GM12891 (cell line): Measurements from ENCODE around the gene ARMC12.

Experiments used
- DNase-seq: peaks from one replicate; pipeline ENCODE4 v3.0.0; 2011; ENCODE audit warnings: low spot score; ENCODE audit not compliant: insufficient read length
- FAIRE-seq: peaks from 2 replicates; lab custom pipeline; 2011; peaks lifted over from hg19 to GRCh38; lab: Jason Lieb, UNC
- PAX5 ChIP-seq: IDR thresholded peaks from 2 replicates; pipeline ENCODE4 v1.6.1; 2011; ENCODE audit warnings: low read length, moderate library complexity, mild to moderate bottlenecking; ENCODE audit not compliant: insufficient read depth, severe bottlenecking
- POLR2A ChIP-seq: IDR thresholded peaks from 2 replicates; pipeline ENCODE4 v1.6.1; 2011; ENCODE audit warnings: low read depth, low read length, control low read depth
- POLR2AphosphoS5 ChIP-seq: IDR thresholded peaks from 2 replicates; pipeline ENCODE4 v1.6.1; 2011; ENCODE audit warnings: low read depth, low read length, control low read depth
- POU2F2 ChIP-seq: IDR thresholded peaks from 2 replicates; pipeline ENCODE4 v1.6.1; 2011; ENCODE audit warnings: low read depth, mild to moderate bottlenecking, control low read depth, low read length, moderate library complexity
- SPI1 ChIP-seq: IDR thresholded peaks from 2 replicates; pipeline ENCODE4 v1.6.1; 2011; ENCODE audit warnings: low read depth, low read length, control low read depth
- TAF1 ChIP-seq: IDR thresholded peaks from 2 replicates; pipeline ENCODE4 v1.6.1; 2011; ENCODE audit warnings: low read depth, low read length, control low read depth

ARMC12 gene

GRCh38 chr6:35706468-35706867, 30.4 kb upstream of the ARMC12 start:
- TF ChIP-seq TAF1 (no peak), SPI1 (no peak), PAX5 (no peak), POLR2A (no peak), POLR2AphosphoS5 (no peak), POU2F2 (no peak)
- FAIRE-seq, result no peak
- no peak for DNase-seq

GRCh38 chr6:35707714-35708407, 29.0 kb upstream of the ARMC12 start:
- DNase-seq, result no peak
- no peak for FAIRE-seq
- TF ChIP-seq PAX5 (no peak), SPI1 (no peak), TAF1 (no peak), POLR2A (no peak), POU2F2 (no peak), POLR2AphosphoS5 (no peak)

GRCh38 chr6:35708585-35708984, 28.2 kb upstream of the ARMC12 start:
- FAIRE-seq, result no peak
- no peak for TF ChIP-seq SPI1
- TF ChIP-seq TAF1, result no peak
- no peak for TF ChIP-seq POU2F2
- no peak for TF ChIP-seq POLR2AphosphoS5
- no peak for TF ChIP-seq POLR2A
- TF ChIP-seq PAX5, result no peak

GRCh38 chr6:35710241-35710847, 26.5 kb upstream of the ARMC12 start:
- no peak for FAIRE-seq
- no peak for DNase-seq
- TF ChIP-seq POLR2A, result no peak
- TF ChIP-seq PAX5, result no peak
- TF ChIP-seq POLR2AphosphoS5, result no peak
- no peak for TF ChIP-seq POU2F2
- TF ChIP-seq TAF1, result no peak
- TF ChIP-seq SPI1, result no peak

More at GRCh38 chr6:35708585-35708984, 28.2 kb upstream of the ARMC12 start:
- no peak for DNase-seq

GRCh38 chr6:35711731-35712130, 25.1 kb upstream of the ARMC12 start:
- FAIRE-seq, result peak; percentile 28
- DNase-seq, result no peak
- TF ChIP-seq TAF1 (no peak), SPI1 (no peak)

- no peak for DNase-seq
- no peak for FAIRE-seq
- TF ChIP-seq POLR2A (no peak), POU2F2 (no peak), PAX5 (no peak), TAF1 (no peak), SPI1 (no peak), POLR2AphosphoS5 (no peak)
Observed at GRCh38 chr6:35713006-35713767, 23.6 kb upstream of the ARMC12 start.

- FAIRE-seq (no peak), DNase-seq (no peak)
- no peak for TF ChIP-seq PAX5
- no peak for TF ChIP-seq POLR2A
- TF ChIP-seq POLR2AphosphoS5, result no peak
- no peak for TF ChIP-seq TAF1
- no peak for TF ChIP-seq POU2F2
- TF ChIP-seq SPI1, result no peak
Observed at GRCh38 chr6:35716798-35717197, 20.0 kb upstream of the ARMC12 start.

GRCh38 chr6:35717449-35718374, 19.1 kb upstream of the ARMC12 start:
- FAIRE-seq, result peak; percentile 52
- TF ChIP-seq PAX5 (no peak), SPI1 (peak; percentile 32; the same call in 1 of the 2 replicates), POLR2A (no peak), TAF1 (no peak)
- DNase-seq, result no peak
